Karpas-422 (cell line): Measurements from ENCODE around the gene MAB21L4. TPM values are rescaled to one million over a fixed set of nuclear protein-coding genes. Genes with fewer than 3 reads are reported as not detected.

Experiments used
- DNase-seq: peaks from one replicate; pipeline ENCODE4 v3.0.0-alpha.2; 2015
- H2AFZ ChIP-seq: fragments of 200-600 bp; sonication (generic); 2 replicates; pipeline ENCODE4 v1.6.1; 2014; ENCODE audit warnings: antibody characterized with exemption, low read length, mixed read lengths
- H3K27ac ChIP-seq: fragments of 200-600 bp; sonication (generic); 2 replicates; pipeline ENCODE4 v1.5.1; 2014; ENCODE audit warnings: mild to moderate bottlenecking, low read length, moderate library complexity
- H3K27me3 ChIP-seq: fragments of 200-600 bp; sonication (generic); 2 replicates; pipeline ENCODE4 v1.6.1; 2014; ENCODE audit warnings: low read length, mixed read lengths
- H3K36me3 ChIP-seq: fragments of 200-600 bp; sonication (generic); 2 replicates; pipeline ENCODE4 v1.6.1; 2014; ENCODE audit warnings: low read length, mixed read lengths; ENCODE audit not compliant: insufficient read depth
- H3K4me1 ChIP-seq: fragments of 200-600 bp; sonication (generic); 2 replicates; pipeline ENCODE4 v1.6.1; 2014; ENCODE audit warnings: mild to moderate bottlenecking, low read length, mixed read lengths
- H3K4me2 ChIP-seq: fragments of 200-600 bp; sonication (generic); 2 replicates; pipeline ENCODE4 v1.6.1; 2014; ENCODE audit warnings: low read length, low read depth, mild to moderate bottlenecking; ENCODE audit not compliant: poor library complexity, severe bottlenecking
- H3K4me3 ChIP-seq: fragments of 200-600 bp; sonication (generic); 2 replicates; pipeline ENCODE4 v1.5.1; 2014; ENCODE audit warnings: mild to moderate bottlenecking, antibody characterized with exemption, low read length, mixed read lengths
- H3K79me2 ChIP-seq: fragments of 200-600 bp; sonication (generic); 2 replicates; pipeline ENCODE4 v1.6.1; 2014; ENCODE audit warnings: mild to moderate bottlenecking, low read length, mixed read lengths
- H3K9ac ChIP-seq: fragments of 200-600 bp; sonication (generic); 2 replicates; pipeline ENCODE4 v1.6.0; 2014; ENCODE audit warnings: low read length
- H3K9me2 ChIP-seq: fragments of 200-600 bp; sonication (generic), shearing (Covaris generic); replicated peaks from 2 replicates; pipeline ENCODE4 v1.6.0; 2014; ENCODE audit warnings: mild to moderate bottlenecking, low read length, moderate library complexity; ENCODE audit not compliant: insufficient read depth
- H3K9me3 ChIP-seq: fragments of 300-700, 200-600 bp; sonication (generic); 2 replicates; pipeline ENCODE4 v1.6.1; 2014; ENCODE audit warnings: low read length, mixed read lengths
- H4K20me1 ChIP-seq: fragments of 200-600 bp; sonication (generic); 2 replicates; pipeline ENCODE4 v1.6.1; 2014; ENCODE audit warnings: mild to moderate bottlenecking, antibody characterized with exemption, low read length, low read depth; ENCODE audit not compliant: insufficient read depth
- total RNA-seq: library from RNA; depleted of rRNA; stranded (reverse); fragments of >200 nt; shearing (Covaris generic); gene quantifications from 2 replicates; pipeline ENCODE4 v1.2.3, GENCODE V29; 2014; ENCODE audit warnings: low replicate concordance; rRNA removed

The MAB21L4 gene
- total RNA-seq, 1 experiment from 2014 or later, result not detected

- DNase-seq, result no peak
- H3K9me3 ChIP-seq, result no peaks in the 10 kb centered on the region
- H3K4me3 ChIP-seq, result no peak overlapping the region
- no peaks in the 10 kb centered on the region for H3K27me3 ChIP-seq
- no peak overlapping the region for H3K9ac ChIP-seq
- H3K9me2 ChIP-seq, result no peaks in the 10 kb centered on the region
- H3K79me2 ChIP-seq, result no peaks in the 10 kb centered on the region
- H3K27ac ChIP-seq, result no peak overlapping the region
- H2AFZ ChIP-seq, result no peak overlapping the region
- peaks cover 7% of the 10 kb centered on the region for H3K4me1 ChIP-seq
- no peak overlapping the region for H3K4me2 ChIP-seq
- no peaks in the 10 kb centered on the region for H3K36me3 ChIP-seq
- H4K20me1 ChIP-seq, result peaks cover 4% of the 10 kb centered on the region; the same call in 1 of the 2 replicates
These were observed 59.0 kb downstream of the MAB21L4 start for GRCh38 chr2:240836781-240837467.

Other genes starting within 250 kb of the MAB21L4 start
- not detected in 2 replicates for gene AQP12B, start 213.3 kb downstream of the MAB21L4 start, total RNA-seq
- not detected in 2 replicates for gene AQP12A, start 204.3 kb downstream of the MAB21L4 start, total RNA-seq
- gene KIF1A, start 75.9 kb downstream of the MAB21L4 start, total RNA-seq, result not detected in 2 replicates
- gene AGXT, start 27.3 kb downstream of the MAB21L4 start, total RNA-seq, result not detected in 2 replicates
- not detected in 2 replicates for gene CROCC2, start 10.2 kb upstream of the MAB21L4 start, total RNA-seq
- gene SNED1, start 102.5 kb upstream of the MAB21L4 start, total RNA-seq, result 1.9 and 25.3 TPM in 2 replicates
- gene MTERF4, start 206.1 kb upstream of the MAB21L4 start, total RNA-seq, result 45.1 and 49.5 TPM in 2 replicates